ENCODE measurements around the gene DPEP3.

- TF ChIP-seq, protein P1, sequence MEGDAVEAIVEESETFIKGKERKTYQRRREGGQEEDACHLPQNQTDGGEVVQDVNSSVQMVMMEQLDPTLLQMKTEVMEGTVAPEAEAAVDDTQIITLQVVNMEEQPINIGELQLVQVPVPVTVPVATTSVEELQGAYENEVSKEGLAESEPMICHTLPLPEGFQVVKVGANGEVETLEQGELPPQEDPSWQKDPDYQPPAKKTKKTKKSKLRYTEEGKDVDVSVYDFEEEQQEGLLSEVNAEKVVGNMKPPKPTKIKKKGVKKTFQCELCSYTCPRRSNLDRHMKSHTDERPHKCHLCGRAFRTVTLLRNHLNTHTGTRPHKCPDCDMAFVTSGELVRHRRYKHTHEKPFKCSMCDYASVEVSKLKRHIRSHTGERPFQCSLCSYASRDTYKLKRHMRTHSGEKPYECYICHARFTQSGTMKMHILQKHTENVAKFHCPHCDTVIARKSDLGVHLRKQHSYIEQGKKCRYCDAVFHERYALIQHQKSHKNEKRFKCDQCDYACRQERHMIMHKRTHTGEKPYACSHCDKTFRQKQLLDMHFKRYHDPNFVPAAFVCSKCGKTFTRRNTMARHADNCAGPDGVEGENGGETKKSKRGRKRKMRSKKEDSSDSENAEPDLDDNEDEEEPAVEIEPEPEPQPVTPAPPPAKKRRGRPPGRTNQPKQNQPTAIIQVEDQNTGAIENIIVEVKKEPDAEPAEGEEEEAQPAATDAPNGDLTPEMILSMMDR (IDR thresholded peaks at IDR 0.05; ENCODE audit: low read length): no peak
- no peak for TF ChIP-seq EZH2 (IDR thresholded peaks at IDR 0.05; ENCODE audit: borderline replicate concordance, low read length)
These were observed 12.4 kb upstream of the DPEP3 start for GRCh38 chr16:67992661-67993206.

All from OCI-LY1 (cell line).